ENCODE results near the gene SLCO4C1. TPM values are rescaled to one million over a fixed set of nuclear protein-coding genes. Genes with fewer than 3 reads are reported as not detected.

SLCO4C1 gene
- total and polyA plus RNA-seq, 2 of the 13 experiments (the other 11 are each of a cell fraction or from before 2014, with no cell fraction given): 1.3 to 7.8 TPM

GRCh38 chr5:102222772-102223171 is 73.3 kb downstream of the SLCO4C1 start (continued):
- no peak for TF ChIP-seq ZNF407 (CRISPR knock-in tag; IDR thresholded peaks at IDR 0.05; ENCODE audit: not compliant biosample characterization)
- TF ChIP-seq ZNF333 (CRISPR knock-in tag; IDR thresholded peaks at IDR 0.05; ENCODE audit: borderline replicate concordance): no peak
- peak; percentile 93 for TF ChIP-seq CEBPB (IDR thresholded peaks at IDR 0.05; ENCODE audit: borderline replicate concordance, low read depth, low read length)
- no peak for TF ChIP-seq MEIS1 (CRISPR knock-in tag; IDR thresholded peaks at IDR 0.05; ENCODE audit: borderline replicate concordance)
- no peak for TF ChIP-seq HNRNPLL (IDR thresholded peaks at IDR 0.05; ENCODE audit: low read depth, low read length, poor library complexity, severe bottlenecking)
- peak; percentile 52; the same call in 1 of the 2 replicates for TF ChIP-seq TBX2 (CRISPR knock-in tag; IDR thresholded peaks at IDR 0.05; ENCODE audit: borderline replicate concordance)
- peak; percentile 80 for TF ChIP-seq ZNF124 (CRISPR knock-in tag; IDR thresholded peaks at IDR 0.05)
- TF ChIP-seq, protein P1, sequence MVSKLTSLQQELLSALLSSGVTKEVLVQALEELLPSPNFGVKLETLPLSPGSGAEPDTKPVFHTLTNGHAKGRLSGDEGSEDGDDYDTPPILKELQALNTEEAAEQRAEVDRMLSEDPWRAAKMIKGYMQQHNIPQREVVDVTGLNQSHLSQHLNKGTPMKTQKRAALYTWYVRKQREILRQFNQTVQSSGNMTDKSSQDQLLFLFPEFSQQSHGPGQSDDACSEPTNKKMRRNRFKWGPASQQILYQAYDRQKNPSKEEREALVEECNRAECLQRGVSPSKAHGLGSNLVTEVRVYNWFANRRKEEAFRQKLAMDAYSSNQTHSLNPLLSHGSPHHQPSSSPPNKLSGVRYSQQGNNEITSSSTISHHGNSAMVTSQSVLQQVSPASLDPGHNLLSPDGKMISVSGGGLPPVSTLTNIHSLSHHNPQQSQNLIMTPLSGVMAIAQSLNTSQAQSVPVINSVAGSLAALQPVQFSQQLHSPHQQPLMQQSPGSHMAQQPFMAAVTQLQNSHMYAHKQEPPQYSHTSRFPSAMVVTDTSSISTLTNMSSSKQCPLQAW (CRISPR knock-in tag; IDR thresholded peaks at IDR 0.05): peak; percentile 65; the same call in 1 of the 2 replicates
- no peak for TF ChIP-seq ZNF136 (CRISPR knock-in tag; IDR thresholded peaks at IDR 0.05; ENCODE audit: low read depth)
- TF ChIP-seq FOSL1 (CRISPR knock-in tag; IDR thresholded peaks at IDR 0.05; ENCODE audit: borderline replicate concordance): no peak
- TF ChIP-seq SRY (CRISPR knock-in tag; IDR thresholded peaks at IDR 0.05): no peak; the same call in 1 of the 2 replicates
- TF ChIP-seq ZBTB20 (CRISPR knock-in tag; IDR thresholded peaks at IDR 0.05; ENCODE audit: borderline replicate concordance, low read depth): peak; percentile 97
- TF ChIP-seq CBX1 (IDR thresholded peaks at IDR 0.05; ENCODE audit: low read depth): no peak
- no peak for TF ChIP-seq NFRKB (IDR thresholded peaks at IDR 0.05)
- no peak for TF ChIP-seq ZNF720 (CRISPR knock-in tag; IDR thresholded peaks at IDR 0.05)
- no peak for TF ChIP-seq CHD2 (IDR thresholded peaks at IDR 0.05; ENCODE audit: low read depth, low read length)
- no peak for TF ChIP-seq ISX (CRISPR knock-in tag; conservative IDR thresholded peaks at IDR 0.05)
- TF ChIP-seq SMARCC2 (IDR thresholded peaks at IDR 0.05): peak; percentile 89; the same call in 1 of the 2 replicates
- TF ChIP-seq MXD1 (CRISPR knock-in tag; IDR thresholded peaks at IDR 0.05): no peak
- peak; percentile 86 for TF ChIP-seq HNF4A (CRISPR knock-in tag; IDR thresholded peaks at IDR 0.05)
- TF ChIP-seq ZNF317 (CRISPR knock-in tag; IDR thresholded peaks at IDR 0.05): peak; percentile 77; the same call in 1 of the 2 replicates
